Gastroesophageal sphincter (tissue), 4 donors: ENCODE results near the gene ST6GALNAC1. TPM values are rescaled to one million over a fixed set of nuclear protein-coding genes. Genes with fewer than 3 reads are reported as not detected.
A peak's percentile ranks its signal among the peaks of the same experiment; 100 is the strongest.

Source experiments
- ATAC-seq: fragments of 150-250 bp; one replicate; pipeline ENCODE4 v1.9.1; 2016; ENCODE audit warnings: mild to moderate bottlenecking, moderate library complexity
- H3K27ac ChIP-seq, 4 donors: fragments of 200-600 bp; sonication (generic) in 3 of 4; 1 replicate in 3 of 4; 2 replicates in 1 of 4; pipeline ENCODE4 v1.5.1; 2016 to 2019
- H3K27me3 ChIP-seq: fragments of 200-600 bp; sonication (generic); one replicate; pipeline ENCODE4 v1.5.1; 2019
- H3K36me3 ChIP-seq, 2 donors: fragments of 200-600 bp; sonication (generic); one replicate each; pipeline ENCODE4 v1.5.1; 2019; ENCODE audit warnings: control low read depth in 1 of 2
- H3K4me1 ChIP-seq, 3 donors: fragments of 200-600 bp; sonication (generic); 1 replicate in 2 of 3; 2 replicates in 1 of 3; pipeline ENCODE4 v1.5.1; 2016 to 2019; ENCODE audit warnings: control low read depth in 2 of 3
- H3K4me3 ChIP-seq, 2 donors: fragments of 200-600 bp; sonication (generic); one replicate each; pipeline ENCODE4 v1.5.1; 2019; ENCODE audit warnings: mild to moderate bottlenecking in 1 of 2, moderate library complexity in 1 of 2
- H3K9me3 ChIP-seq, 3 donors: fragments of 200-600 bp; sonication (generic); one replicate each; pipeline ENCODE4 v1.5.1; 2017 to 2019; ENCODE audit warnings: control low read depth in 2 of 3
- EP300 ChIP-seq: sonication (generic); formaldehyde crosslinking; IDR thresholded peaks from one replicate; pipeline ENCODE4 v1.6.1; 2017; ENCODE audit warnings: antibody characterized with exemption, mild to moderate bottlenecking
- POLR2A ChIP-seq, 2 donors: fragments of 450-650 bp; IDR thresholded peaks; one replicate each; pipeline ENCODE4 v1.6.1; 2017; ENCODE audit warnings: antibody characterized with exemption in 2 of 2, mild to moderate bottlenecking in 2 of 2, moderate library complexity in 1 of 2
- POLR2AphosphoS5 ChIP-seq: sonication (generic); formaldehyde crosslinking; IDR thresholded peaks from one replicate; pipeline ENCODE4 v1.6.1; 2017; ENCODE audit warnings: antibody characterized with exemption
- WGBS, 2 donors: methylation state at CpG; one replicate each; pipeline ENCODE4 v1.1.5; 2018; ENCODE audit warnings: low coverage in 1 of 2; 5-methylcytosine and 5-hydroxymethylcytosine counted together
- total RNA-seq, 4 donors: library from RNA; depleted of rRNA; stranded (reverse); fragments of >200 nt; gene quantifications; one replicate each; pipeline ENCODE4 v1.1.0, GENCODE V29; 2016
- TF ChIP-seq, protein P1 (sequence below), 4 experiments: fragments of 200-600 bp in 2 of 4; fragments of 450-650 bp in 2 of 4; sonication (generic) in 1 of 4; IDR thresholded peaks; one replicate each; pipeline ENCODE4 v1.5.1; 2017 to 2019; ENCODE audit warnings: antibody characterized with exemption in 4 of 4, mild to moderate bottlenecking in 2 of 4, moderate library complexity in 2 of 4

The ST6GALNAC1 gene
- total RNA-seq, 4 donors from 2014 or later: 0.47 to 9.6 (median 3.7) TPM

DNA sequence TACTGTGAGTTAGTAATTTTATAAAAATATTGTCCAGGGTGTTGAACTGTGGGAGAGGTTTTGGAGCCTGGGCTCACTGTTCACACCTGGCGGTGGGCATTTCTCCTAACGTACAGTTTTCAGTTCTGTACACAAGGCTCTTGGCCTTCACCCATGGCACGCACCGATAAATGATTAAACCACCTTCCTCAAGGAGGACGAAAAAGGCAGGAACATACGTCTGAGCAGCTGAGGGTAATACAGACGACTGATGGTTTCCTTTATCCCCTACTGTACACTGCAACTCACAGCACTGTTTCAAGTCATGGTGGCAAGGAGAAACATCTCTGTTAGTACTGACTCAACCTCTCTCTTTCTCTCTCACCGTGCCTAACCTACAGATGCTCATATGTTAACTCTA lies 1.4 kb upstream of the ST6GALNAC1 start:
- H3K36me3 ChIP-seq: no peaks in the 10 kb centered on the region
- H3K9me3 ChIP-seq: peaks cover 0 to 16% (median 0%) of the 10 kb centered on the region in 3 donors
- no peak overlapping the region for H3K27ac ChIP-seq
- H3K27me3 ChIP-seq: peaks cover 27% of the 10 kb centered on the region
- H3K4me3 ChIP-seq: no peak overlapping the region
- no peaks in the 10 kb centered on the region for H3K4me1 ChIP-seq
- ATAC-seq: no peak
- 68 to 84% methylated on average over 8 of the region's 8 CpGs for WGBS, 2 donors
- TF ChIP-seq, protein P1, sequence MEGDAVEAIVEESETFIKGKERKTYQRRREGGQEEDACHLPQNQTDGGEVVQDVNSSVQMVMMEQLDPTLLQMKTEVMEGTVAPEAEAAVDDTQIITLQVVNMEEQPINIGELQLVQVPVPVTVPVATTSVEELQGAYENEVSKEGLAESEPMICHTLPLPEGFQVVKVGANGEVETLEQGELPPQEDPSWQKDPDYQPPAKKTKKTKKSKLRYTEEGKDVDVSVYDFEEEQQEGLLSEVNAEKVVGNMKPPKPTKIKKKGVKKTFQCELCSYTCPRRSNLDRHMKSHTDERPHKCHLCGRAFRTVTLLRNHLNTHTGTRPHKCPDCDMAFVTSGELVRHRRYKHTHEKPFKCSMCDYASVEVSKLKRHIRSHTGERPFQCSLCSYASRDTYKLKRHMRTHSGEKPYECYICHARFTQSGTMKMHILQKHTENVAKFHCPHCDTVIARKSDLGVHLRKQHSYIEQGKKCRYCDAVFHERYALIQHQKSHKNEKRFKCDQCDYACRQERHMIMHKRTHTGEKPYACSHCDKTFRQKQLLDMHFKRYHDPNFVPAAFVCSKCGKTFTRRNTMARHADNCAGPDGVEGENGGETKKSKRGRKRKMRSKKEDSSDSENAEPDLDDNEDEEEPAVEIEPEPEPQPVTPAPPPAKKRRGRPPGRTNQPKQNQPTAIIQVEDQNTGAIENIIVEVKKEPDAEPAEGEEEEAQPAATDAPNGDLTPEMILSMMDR (IDR thresholded peaks at IDR 0.05): no peak
- TF ChIP-seq POLR2A (IDR thresholded peaks at IDR 0.05) (no peak), EP300 (no peak), POLR2AphosphoS5 (no peak)

DNA sequence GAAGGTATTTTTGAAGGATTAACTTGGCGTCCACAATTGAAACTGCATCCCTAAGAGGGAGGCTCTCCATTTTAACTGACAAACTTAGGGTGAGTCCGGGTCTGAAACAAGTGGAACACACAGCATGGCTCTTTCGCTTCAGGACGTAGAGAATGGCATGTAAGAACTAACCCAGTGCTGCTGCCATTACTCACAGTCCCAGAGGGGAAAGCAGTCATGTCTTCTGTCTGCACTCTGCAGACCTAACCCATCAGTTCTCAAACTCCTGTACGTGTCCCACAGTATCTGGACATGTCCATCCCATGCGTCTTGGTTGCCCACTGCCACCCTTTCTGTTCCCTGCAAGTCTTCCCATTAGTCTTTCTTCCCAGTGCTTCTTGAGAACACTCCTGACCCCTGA lies 563 bp downstream of the ST6GALNAC1 start:
- H3K36me3 ChIP-seq: no peaks in the 10 kb centered on the region
- peak overlapping the region in 1 of 4 donors; percentile 6 for H3K27ac ChIP-seq
- H3K9me3 ChIP-seq: peaks cover 0 to 16% (median 0%) of the 10 kb centered on the region in 3 donors
- ATAC-seq: no peak
- 73 to 77% methylated on average over 4 to 6 of the region's 6 CpGs for WGBS, 2 donors
- H3K4me1 ChIP-seq: no peaks in the 10 kb centered on the region
- TF ChIP-seq EP300 (no peak), POLR2AphosphoS5 (no peak), POLR2A (IDR thresholded peaks at IDR 0.05) (no peak)
- TF ChIP-seq, protein P1 (IDR thresholded peaks at IDR 0.05): no peak
- H3K4me3 ChIP-seq: no peak overlapping the region
- H3K27me3 ChIP-seq: peaks cover 26% of the 10 kb centered on the region

DNA sequence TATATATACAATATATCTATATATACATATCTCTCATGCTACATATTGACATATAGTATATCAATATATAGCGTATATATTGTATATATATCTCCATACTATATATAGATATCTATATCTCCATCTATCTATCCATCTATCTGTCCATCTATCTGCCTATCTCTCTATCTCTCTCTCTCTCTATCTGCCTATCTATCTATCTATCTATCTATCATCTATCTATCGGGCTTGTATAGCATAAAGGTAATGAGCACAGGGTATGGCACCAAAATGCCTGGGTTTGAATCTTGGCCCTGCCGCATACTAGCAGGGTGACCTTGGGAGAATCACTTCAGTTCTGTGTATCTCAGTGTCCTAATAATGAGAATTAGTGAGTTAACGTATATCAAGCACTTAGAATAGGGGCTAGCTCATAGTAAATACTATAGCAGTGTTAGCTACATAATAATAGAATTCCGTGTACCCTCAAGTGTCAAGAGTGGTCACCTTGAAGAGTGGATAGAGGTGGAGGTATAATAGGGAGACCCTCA lies 1.5 kb downstream of the ST6GALNAC1 start:
- peaks cover 26% of the 10 kb centered on the region for H3K27me3 ChIP-seq
- H3K4me1 ChIP-seq: no peaks in the 10 kb centered on the region
- peaks cover 0 to 12% (median 0%) of the 10 kb centered on the region in 3 donors for H3K9me3 ChIP-seq
- H3K36me3 ChIP-seq: no peaks in the 10 kb centered on the region
- ATAC-seq: no peak
- 89 to 98% methylated on average over 5 of the region's 5 CpGs for WGBS, 2 donors
- no peak overlapping the region for H3K27ac ChIP-seq
- H3K4me3 ChIP-seq: peak overlapping the region in 1 of 2 donors; percentile 4
- TF ChIP-seq POLR2A (IDR thresholded peaks at IDR 0.05) (no peak), POLR2AphosphoS5 (no peak), EP300 (no peak)
- TF ChIP-seq, protein P1 (IDR thresholded peaks at IDR 0.05): no peak

DNA sequence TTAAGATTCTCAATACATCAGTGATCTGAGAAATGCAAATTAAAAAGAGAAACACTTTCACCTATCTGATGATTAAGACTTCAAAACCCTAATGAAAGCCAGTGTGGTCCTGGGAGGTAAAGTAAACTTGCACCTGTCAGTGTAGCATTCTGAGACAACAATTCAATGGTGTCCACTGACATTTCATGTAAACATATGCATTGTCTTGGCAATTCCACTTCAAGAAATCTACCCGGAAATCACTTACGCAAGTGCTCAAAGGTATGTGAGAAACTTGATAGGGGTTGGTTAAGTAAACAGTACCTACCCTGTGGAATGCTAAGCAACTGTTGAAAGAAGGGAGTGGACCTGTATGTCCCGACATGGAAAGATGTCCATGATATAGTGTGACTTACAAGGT lies 2.1 kb downstream of the ST6GALNAC1 start:
- Histone ChIP-seq H3K36me3 (no peaks in the 10 kb centered on the region), H3K9me3 (peaks cover 0 to 6% (median 0%) of the 10 kb centered on the region in 3 donors), H3K4me3 (no peak overlapping the region), H3K27ac (no peak overlapping the region), H3K4me1 (no peaks in the 10 kb centered on the region), H3K27me3 (peaks cover 26% of the 10 kb centered on the region)
- TF ChIP-seq EP300 (no peak), POLR2A (IDR thresholded peaks at IDR 0.05) (no peak), POLR2AphosphoS5 (no peak)
- TF ChIP-seq, protein P1 (IDR thresholded peaks at IDR 0.05): no peak
- no peak for ATAC-seq
- WGBS, 2 donors: 44% methylated on average over 1 to 3 of the region's 3 CpGs
